Thoracic aorta (tissue), 2 donors: ENCODE data around the gene SH2B3. TPM values are rescaled to one million over a fixed set of nuclear protein-coding genes. Genes with fewer than 3 reads are reported as not detected.
"Not testable (repeated sequence)": the region's sequence is repeated elsewhere in the genome, so short reads cannot be mapped to it uniquely, and the experiment has no call there.

Experiments
- ATAC-seq: fragments of 150-250 bp; one replicate; pipeline ENCODE4 v1.8.0; 2017; ENCODE audit warnings: low read depth; ENCODE audit not compliant: insufficient number of reproducible peaks, low FRiP score
- DNase-seq: peaks from one replicate; pipeline ENCODE4 v3.0.0-alpha.2; 2020; ENCODE audit warnings: low spot score
- H3K27ac ChIP-seq, 2 donors: fragments of 200-600 bp; sonication (generic); 1 replicate in 1 of 2; 2 replicates in 1 of 2; pipeline ENCODE4 v1.5.1; 2016; ENCODE audit warnings: mild to moderate bottlenecking in 2 of 2, moderate library complexity in 2 of 2
- H3K27me3 ChIP-seq: fragments of 200-600 bp; sonication (generic); replicated peaks from 2 replicates; pipeline ENCODE4 v1.6.0; 2016; ENCODE audit warnings: mild to moderate bottlenecking; ENCODE audit not compliant: insufficient read depth
- H3K36me3 ChIP-seq: fragments of 200-600 bp; sonication (generic); one replicate; pipeline ENCODE4 v1.5.1; 2016
- H3K4me1 ChIP-seq, 2 donors: fragments of 200-600 bp; sonication (generic); 1 replicate in 1 of 2; 2 replicates in 1 of 2; pipeline versions ENCODE4 v1.5.1 to v1.6.0; 2016; ENCODE audit warnings: low read depth in 2 of 2, mild to moderate bottlenecking in 1 of 2; ENCODE audit not compliant: control insufficient read depth in 1 of 2
- H3K4me3 ChIP-seq: fragments of 200-600 bp; sonication (generic); 2 replicates; pipeline ENCODE4 v1.5.1; 2016; ENCODE audit warnings: mild to moderate bottlenecking
- H3K9me3 ChIP-seq: fragments of 200-600 bp; sonication (generic); 2 replicates; pipeline ENCODE4 v1.5.1; 2016
- total RNA-seq, 2 donors: library from RNA; depleted of rRNA; stranded (reverse); fragments of >200 nt; gene quantifications; one replicate each; pipeline versions ENCODE4 v1.1.0 to v1.2.3, GENCODE V29; 2016
- TF ChIP-seq, protein P1 (sequence below): fragments of 200-600 bp; sonication (generic); IDR thresholded peaks from one replicate; pipeline ENCODE4 v1.5.1; 2019; ENCODE audit warnings: antibody characterized with exemption

SH2B3 gene
- total RNA-seq, 2 donors from 2014 or later = 48.6 to 117 TPM

DNA sequence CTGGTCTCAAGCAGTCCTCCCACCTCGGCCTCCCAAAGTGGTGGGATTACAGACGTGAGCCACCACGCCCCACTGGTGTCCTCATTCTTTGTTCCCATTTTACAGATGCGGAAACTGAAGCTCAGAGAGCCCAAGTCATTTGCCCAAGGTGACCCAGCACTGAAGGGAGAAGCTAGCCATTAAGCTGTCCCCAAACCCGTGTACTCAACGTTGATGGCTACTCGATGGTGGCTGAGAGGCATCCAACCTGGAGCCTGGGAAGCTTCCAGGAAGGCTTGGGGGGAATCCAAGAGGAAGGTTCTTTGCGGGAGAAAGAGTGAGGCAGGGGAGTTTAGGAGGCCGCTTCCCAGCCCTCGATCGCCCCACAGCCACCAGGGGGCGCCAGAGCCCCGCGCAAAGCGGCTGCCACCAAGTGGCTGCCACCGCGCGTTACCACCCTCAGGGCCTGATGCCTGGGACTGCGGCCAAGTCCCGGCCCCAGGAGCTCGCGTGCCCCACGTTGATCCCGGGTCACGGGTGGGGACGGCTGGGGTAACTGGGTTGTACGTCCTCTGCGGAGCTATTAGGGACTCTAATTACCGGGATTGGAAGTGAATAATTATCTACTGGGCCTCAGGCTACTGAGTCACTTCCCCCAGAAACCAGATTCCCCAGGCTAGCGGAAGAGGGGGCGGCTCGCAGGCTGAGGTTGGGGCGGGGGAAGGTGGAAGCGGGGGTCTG lies 8.8 kb upstream of the SH2B3 start:
- peak; percentile 44 for DNase-seq
- Histone ChIP-seq H3K4me3 (peak overlapping the region; percentile 67), H3K36me3 (no peaks in the 10 kb centered on the region), H3K4me1 (peaks cover 0 to 14% of the 10 kb centered on the region in 2 donors), H3K27ac (no peak overlapping the region), H3K27me3 (no peaks in the 10 kb centered on the region), H3K9me3 (no peaks in the 10 kb centered on the region)
- TF ChIP-seq, protein P1, sequence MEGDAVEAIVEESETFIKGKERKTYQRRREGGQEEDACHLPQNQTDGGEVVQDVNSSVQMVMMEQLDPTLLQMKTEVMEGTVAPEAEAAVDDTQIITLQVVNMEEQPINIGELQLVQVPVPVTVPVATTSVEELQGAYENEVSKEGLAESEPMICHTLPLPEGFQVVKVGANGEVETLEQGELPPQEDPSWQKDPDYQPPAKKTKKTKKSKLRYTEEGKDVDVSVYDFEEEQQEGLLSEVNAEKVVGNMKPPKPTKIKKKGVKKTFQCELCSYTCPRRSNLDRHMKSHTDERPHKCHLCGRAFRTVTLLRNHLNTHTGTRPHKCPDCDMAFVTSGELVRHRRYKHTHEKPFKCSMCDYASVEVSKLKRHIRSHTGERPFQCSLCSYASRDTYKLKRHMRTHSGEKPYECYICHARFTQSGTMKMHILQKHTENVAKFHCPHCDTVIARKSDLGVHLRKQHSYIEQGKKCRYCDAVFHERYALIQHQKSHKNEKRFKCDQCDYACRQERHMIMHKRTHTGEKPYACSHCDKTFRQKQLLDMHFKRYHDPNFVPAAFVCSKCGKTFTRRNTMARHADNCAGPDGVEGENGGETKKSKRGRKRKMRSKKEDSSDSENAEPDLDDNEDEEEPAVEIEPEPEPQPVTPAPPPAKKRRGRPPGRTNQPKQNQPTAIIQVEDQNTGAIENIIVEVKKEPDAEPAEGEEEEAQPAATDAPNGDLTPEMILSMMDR = peak; percentile 99
- peak; percentile 49 for ATAC-seq

GRCh38 chr12:111398530-111398929 lies 7.2 kb upstream of the SH2B3 start:
- Histone ChIP-seq H3K4me3 (no peak overlapping the region), H3K36me3 (no peaks in the 10 kb centered on the region), H3K27ac (peak overlapping the region in 1 of 2 donors; percentile 12), H3K4me1 (peaks cover 3 to 23% of the 10 kb centered on the region in 2 donors), H3K27me3 (no peaks in the 10 kb centered on the region), H3K9me3 (no peaks in the 10 kb centered on the region)
- DNase-seq (no peak), ATAC-seq (no peak)
- TF ChIP-seq, protein P1 = no peak

DNA sequence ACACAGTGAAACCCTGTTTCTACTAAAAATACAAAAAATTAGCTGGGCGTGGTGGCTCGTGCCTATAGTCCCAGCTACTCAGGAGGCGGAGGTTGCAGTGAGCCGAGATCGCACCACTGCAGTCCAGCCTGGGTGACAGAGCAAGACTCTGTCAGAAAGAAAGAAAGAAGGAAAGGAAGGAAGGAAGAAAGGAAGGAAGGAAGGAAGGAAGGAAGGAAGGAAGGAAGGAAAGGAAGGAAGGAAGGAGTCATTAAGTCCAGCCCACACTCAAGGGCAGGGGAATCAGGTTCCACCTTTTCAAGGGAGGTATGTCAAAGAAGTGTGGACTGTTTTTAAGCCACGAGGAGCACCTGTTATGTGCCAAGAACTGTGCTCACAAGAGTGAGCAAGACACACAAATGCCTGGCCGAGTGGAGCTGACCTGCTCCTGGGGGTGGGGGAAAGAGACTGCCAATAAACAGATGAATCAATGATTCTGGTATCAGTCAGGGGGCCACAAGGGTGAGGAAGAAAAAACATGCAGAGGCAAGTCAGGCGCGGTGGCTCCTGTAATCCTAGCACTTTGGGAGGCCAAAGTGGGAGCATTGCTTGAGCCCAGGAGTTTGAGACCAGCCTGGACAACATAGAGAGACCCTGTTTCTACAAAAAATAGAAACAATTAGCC lies 5.8 kb upstream of the SH2B3 start:
- H3K4me1 ChIP-seq = peaks cover 3 to 36% of the 10 kb centered on the region in 2 donors
- H3K36me3 ChIP-seq, DNase-seq, H3K27me3 ChIP-seq, H3K4me3 ChIP-seq, H3K9me3 ChIP-seq, H3K27ac ChIP-seq, ATAC-seq: not testable (repeated sequence)

- DNase-seq (no peak), ATAC-seq (no peak)
- no peak overlapping the region for H3K27ac ChIP-seq
- no peak overlapping the region for H3K4me3 ChIP-seq
- H3K4me1 ChIP-seq = peaks cover 3 to 40% of the 10 kb centered on the region in 2 donors
- TF ChIP-seq, protein P1 = no peak
- no peaks in the 10 kb centered on the region for H3K27me3 ChIP-seq
- no peaks in the 10 kb centered on the region for H3K9me3 ChIP-seq
- no peaks in the 10 kb centered on the region for H3K36me3 ChIP-seq
Measured at GRCh38 chr12:111401167-111401605, 4.5 kb upstream of the SH2B3 start.

DNA sequence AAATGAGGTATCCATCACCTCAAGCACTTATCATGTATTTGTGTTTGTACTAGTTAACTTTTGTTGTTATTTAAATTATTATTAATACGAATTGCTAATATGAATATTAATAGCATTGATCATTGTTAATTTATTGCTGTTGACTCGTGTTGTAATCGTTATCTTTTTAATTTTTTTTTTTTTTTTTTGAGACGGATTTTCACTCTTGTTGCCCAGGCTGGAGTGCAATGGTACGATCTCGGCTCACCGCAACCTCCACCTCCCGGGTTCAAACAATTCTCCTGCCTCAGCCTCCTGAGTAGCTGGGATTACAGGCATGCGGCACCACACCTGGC lies 3.3 kb upstream of the SH2B3 start:
- ATAC-seq, DNase-seq, H3K9me3 ChIP-seq, H3K36me3 ChIP-seq, H3K27me3 ChIP-seq: not testable (repeated sequence)
- Histone ChIP-seq H3K4me3 (peak overlapping the region; percentile 62), H3K27ac (peak overlapping the region in 1 of 2 donors; percentile 82), H3K4me1 (peaks cover 8 to 48% of the 10 kb centered on the region in 2 donors)

GRCh38 chr12:111404362-111405148 lies 1.2 kb upstream of the SH2B3 start:
- H3K4me1 ChIP-seq = peaks cover 14 to 60% of the 10 kb centered on the region in 2 donors
- H3K27ac ChIP-seq = peak overlapping the region in 1 of 2 donors; percentile 82
- TF ChIP-seq, protein P1 = no peak
- H3K36me3 ChIP-seq = no peaks in the 10 kb centered on the region
- DNase-seq (no peak), ATAC-seq (no peak)
- no peaks in the 10 kb centered on the region for H3K27me3 ChIP-seq
- peak overlapping the region; percentile 96 for H3K4me3 ChIP-seq
- H3K9me3 ChIP-seq = no peaks in the 10 kb centered on the region
